GM19239 (cell line): ENCODE data around the gene EVC2.
"Not testable (repeated sequence)": the region's sequence is repeated elsewhere in the genome, so short reads cannot be mapped to it uniquely, and the experiment has no call there.

ENCODE experiments used
- DNase-seq: peaks from one replicate; pipeline ENCODE4 v3.0.0; 2011; ENCODE audit warnings: low spot score; ENCODE audit not compliant: insufficient read length
- FAIRE-seq: peaks from 2 replicates; lab custom pipeline; 2011; peaks lifted over from hg19 to GRCh38; lab: Jason Lieb, UNC

The EVC2 gene

GRCh38 chr4:5746829-5747737, 38.7 kb upstream of the EVC2 start:
- FAIRE-seq (no peak), DNase-seq (no peak)

- no peak for DNase-seq
- FAIRE-seq, result no peak
Measured at GRCh38 chr4:5746250-5746649, 37.9 kb upstream of the EVC2 start.

DNA sequence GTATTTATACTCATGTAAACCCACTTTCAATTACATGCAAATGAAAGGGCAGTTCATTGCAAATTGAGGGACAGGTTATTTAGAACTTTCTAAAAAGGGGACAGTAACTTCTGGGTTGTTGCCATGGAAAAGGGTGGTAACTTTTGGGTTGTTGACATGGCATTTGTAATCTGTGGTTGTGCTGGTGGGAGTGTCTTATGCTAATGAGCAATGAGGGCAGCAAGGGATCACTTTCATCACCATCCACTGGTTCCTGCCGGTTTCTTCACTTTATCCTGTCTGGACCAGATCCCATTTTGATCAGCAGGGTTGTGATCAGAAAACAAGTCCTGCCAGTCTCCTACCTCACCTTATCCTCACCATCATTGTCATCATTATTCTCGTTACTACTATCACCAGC, 34.6 kb upstream of the EVC2 start:
- FAIRE-seq (no peak), DNase-seq (no peak)

- DNase-seq (no peak), FAIRE-seq (no peak)
Measured at GRCh38 chr4:5742388-5742787, 34.0 kb upstream of the EVC2 start.

DNA sequence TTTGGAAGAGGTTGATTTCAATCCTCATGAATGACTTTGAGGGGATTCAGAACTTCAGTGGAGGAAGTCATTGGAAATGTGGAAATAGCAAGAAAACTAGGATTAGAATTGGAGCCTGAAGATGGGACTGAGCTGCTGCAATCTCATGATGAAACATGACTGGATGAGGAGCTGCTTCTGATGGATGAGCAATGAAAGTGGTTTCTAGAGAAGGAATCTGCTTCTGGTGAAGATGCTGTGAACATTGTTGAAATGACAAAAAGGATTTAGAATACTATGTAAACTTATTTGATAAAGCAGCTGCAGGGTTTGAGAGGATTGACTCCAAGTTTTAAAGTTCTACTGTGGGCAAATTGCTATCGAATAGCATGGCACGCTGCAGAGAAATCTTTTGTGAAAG, 29.7 kb upstream of the EVC2 start:
- no peak for FAIRE-seq
- DNase-seq, result no peak

GRCh38 chr4:5735463-5735862, 27.1 kb upstream of the EVC2 start:
- FAIRE-seq (no peak), DNase-seq (no peak)

DNA sequence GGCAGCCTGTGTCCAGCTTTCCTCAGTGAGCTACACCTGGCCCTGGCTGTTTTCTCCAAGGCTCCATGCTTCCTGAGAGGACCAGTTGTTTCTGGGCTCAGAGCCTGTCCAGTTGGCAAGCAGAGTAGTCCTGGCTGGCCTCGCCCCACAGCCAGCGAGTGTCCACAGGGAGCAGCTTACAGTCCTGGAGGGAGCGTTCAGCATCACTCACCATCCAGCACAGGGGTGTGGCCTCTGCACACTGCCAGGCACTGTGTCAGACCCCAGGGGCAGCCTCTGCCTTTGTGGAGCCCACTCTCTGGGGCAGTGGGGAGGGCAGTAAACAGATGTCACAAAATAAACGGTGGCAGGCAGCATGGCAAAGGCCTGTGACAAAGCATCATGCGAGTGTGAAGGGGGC, 26.5 kb upstream of the EVC2 start:
- FAIRE-seq, result no peak
- DNase-seq, result no peak

DNA sequence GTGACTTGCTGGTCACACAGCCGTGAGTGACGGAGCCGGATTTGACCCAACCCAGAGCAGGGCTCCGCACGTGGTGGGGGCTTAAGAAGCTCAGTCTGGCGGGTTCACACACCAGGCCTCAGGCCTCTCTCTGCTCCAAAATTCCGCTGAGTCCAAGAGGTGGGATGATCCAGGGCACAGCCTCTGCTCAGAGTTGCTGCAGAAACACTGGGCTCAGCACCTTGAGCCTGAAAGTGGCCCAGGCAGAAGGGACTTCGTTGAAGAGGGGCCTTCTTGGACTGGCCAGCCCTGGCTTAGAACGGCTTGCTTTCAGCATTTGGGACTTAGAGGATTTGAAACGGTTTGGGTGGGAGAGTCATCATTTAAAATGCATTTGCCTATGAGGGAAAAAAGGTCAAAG, 23.8 kb upstream of the EVC2 start:
- DNase-seq (no peak), FAIRE-seq (no peak)

GRCh38 chr4:5730993-5731990, 22.9 kb upstream of the EVC2 start:
- FAIRE-seq (no peak), DNase-seq (no peak)

DNA sequence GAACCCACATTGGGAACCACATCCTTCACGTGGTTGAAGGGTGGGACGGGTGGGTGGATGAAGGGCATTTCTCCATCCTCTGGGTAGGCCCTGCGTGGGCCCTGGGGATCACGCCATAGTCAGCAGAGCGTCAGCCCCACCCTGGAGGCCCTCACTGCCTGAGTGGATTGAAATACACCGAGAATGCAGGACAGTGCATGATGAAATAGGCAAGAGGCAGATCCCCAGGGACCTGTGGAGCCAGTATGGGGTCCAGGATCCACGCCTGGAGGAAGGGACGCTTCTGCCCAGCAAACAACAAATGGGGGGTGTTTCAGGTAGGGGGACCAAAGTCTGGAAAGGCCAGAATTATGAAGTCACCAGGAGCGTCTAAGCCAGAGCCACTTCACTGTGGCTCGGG, 22.1 kb upstream of the EVC2 start:
- FAIRE-seq (no peak), DNase-seq (no peak)

GRCh38 chr4:5728412-5728811, 20.1 kb upstream of the EVC2 start:
- not testable (repeated sequence) for DNase-seq, FAIRE-seq

DNA sequence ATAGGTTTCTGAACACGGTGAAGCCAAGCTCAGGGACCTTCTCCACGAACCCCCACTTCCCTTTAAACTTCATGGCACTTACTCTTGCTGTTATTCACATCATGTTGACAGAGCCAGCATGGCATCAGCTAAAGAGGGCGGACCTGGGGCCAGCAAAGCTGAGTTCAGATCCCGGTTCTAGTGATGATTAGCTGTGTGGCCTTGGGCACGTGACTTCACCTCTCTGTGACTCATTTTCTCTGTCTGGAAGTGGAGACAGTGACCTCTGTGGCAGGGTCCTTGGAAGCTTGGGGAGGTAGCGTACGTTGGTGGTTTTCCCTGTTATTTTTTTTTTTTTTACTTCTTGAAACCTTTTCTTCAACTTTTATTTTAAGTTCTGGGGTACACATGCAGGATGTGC, 16.0 kb upstream of the EVC2 start:
- DNase-seq (no peak), FAIRE-seq (no peak)

DNA sequence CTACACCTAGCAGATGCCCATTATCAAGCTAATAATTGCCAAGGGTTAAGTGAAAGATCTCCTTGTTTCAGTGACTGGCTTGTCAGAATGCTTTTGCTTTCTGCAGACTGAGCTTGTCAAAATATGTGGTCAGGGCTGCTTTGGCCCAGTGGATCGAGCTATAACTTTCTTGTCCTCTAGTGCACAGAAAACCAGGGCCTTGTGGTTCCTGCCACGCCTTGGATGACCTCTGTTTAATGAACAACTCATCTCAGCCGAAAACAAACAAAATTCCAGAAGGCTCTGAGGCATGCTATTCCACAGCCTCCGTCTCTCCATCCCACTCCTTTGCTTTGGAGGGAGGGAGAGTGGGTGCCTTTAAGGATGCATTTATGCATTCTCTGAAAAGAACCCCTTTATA, 14.0 kb upstream of the EVC2 start:
- no peak for DNase-seq

GRCh38 chr4:5721923-5722322, 13.6 kb upstream of the EVC2 start:
- DNase-seq (no peak), FAIRE-seq (no peak)

More for the DNA sequence above, 14.0 kb upstream of the EVC2 start:
- no peak for FAIRE-seq

- no peak for FAIRE-seq
Measured at GRCh38 chr4:5720980-5721379, 12.6 kb upstream of the EVC2 start.

GRCh38 chr4:5720157-5720850, 11.9 kb upstream of the EVC2 start:
- FAIRE-seq (no peak), DNase-seq (no peak)

More at GRCh38 chr4:5720980-5721379, 12.6 kb upstream of the EVC2 start:
- no peak for DNase-seq

DNA sequence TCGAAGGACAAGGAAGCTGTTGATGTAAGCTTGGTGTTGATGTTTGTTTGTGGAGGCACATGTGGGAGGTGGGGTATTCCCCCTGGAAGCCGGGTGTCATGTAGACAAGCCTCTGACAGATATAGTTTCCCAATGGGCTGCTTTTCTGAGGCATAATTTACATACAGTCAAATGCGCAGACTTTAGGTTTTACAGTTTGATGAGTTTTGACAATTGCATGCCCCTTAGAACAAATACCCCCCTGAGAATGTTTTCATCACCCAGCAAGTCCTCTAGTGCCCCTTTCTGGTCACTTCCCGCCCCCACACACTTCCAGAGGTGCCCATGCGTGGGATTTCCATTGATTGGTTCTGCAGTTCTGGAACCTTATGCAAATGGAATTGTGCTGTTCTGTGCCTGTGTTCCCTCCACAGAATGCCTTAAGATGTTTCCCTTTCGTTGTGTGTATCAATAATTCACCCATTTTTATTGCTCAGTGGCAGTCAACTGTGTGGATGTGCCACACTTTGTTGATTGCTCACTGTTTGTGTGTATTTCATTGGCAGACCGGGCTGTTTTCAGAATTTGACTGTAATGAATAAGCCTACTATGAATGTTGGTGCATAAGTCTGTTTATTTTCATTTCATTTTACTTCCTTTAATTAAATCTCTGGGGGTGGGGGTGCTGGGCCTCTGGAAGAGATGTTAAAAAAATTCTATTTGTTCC, 11.1 kb upstream of the EVC2 start:
- DNase-seq, result no peak

DNA sequence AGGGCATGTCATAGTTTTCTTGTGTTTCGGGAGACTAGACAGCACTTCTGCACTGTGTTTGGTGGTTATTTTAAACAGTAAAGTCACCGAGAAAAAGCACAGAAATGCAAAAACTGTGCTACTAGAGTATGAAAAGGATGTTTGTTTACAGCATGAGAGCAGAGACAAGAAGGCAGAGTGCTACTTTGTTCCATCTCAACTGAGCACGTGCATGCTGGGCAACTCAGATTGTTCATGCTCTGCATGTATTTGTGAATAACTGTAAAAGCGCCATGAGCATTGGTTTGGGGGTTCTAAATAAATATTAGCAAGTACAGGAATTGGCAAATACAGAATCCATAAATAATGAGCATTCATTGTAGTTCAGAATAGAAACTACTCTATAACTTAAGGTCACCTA, 10.1 kb upstream of the EVC2 start:
- DNase-seq (no peak), FAIRE-seq (no peak)

More for the DNA sequence above, 11.1 kb upstream of the EVC2 start:
- FAIRE-seq, result no peak

GRCh38 chr4:5717449-5718158, 9.2 kb upstream of the EVC2 start:
- FAIRE-seq (no peak), DNase-seq (no peak)
